Activated B cell treated with CpG ODN at 0.5 μM for 24 hours (primary cell): ENCODE measurements around the gene HBS1L. TPM values are rescaled to one million over a fixed set of nuclear protein-coding genes. Genes with fewer than 3 reads are reported as not detected.

Experiments
- ATAC-seq: fragments of 200-7000 bp; cut with Tn5 transposase; one replicate; pipeline ENCODE4 v1.10.0; 2021; ENCODE audit warnings: low read depth, mild to moderate bottlenecking, moderate library complexity
- CTCF ChIA-PET: fragments of 350-600 bp; sonication (Branson Sonifier 250); formaldehyde crosslinking; loops from one replicate; lab custom pipeline; 2021; ENCODE audit warnings: antibody characterized with exemption; lab: Charles Lee
- POLR2A ChIA-PET: fragments of 350-600 bp; sonication (Branson Sonifier 250); formaldehyde crosslinking; loops from one replicate; lab custom pipeline; 2021; ENCODE audit warnings: antibody characterized with exemption; lab: Charles Lee
- DNase-seq: peaks from one replicate; pipeline ENCODE4 v3.0.0; 2022
- H3K27ac Mint-ChIP-seq: one replicate; pipeline ENCODE4 v1.8.0; 2020; ENCODE audit warnings: mixed read lengths
- H3K27me3 Mint-ChIP-seq: one replicate; pipeline ENCODE4 v1.8.0; 2021; ENCODE audit warnings: mixed read lengths
- H3K36me3 Mint-ChIP-seq: one replicate; pipeline ENCODE4 v1.8.0; 2021; ENCODE audit warnings: low read depth, mixed read lengths
- H3K4me1 Mint-ChIP-seq: one replicate; pipeline ENCODE4 v1.8.0; 2021; ENCODE audit warnings: mixed read lengths
- H3K4me3 Mint-ChIP-seq: one replicate; pipeline ENCODE4 v1.8.0; 2020; ENCODE audit warnings: mild to moderate bottlenecking, mixed read lengths
- H3K9me3 Mint-ChIP-seq: one replicate; pipeline ENCODE4 v1.8.0; 2020; ENCODE audit warnings: mixed read lengths
- intact Hi-C: fragments of 100-400 bp; cut with micrococcal nuclease; formaldehyde crosslinking; loops from one replicate; pipeline ENCODE4 v1.15.1; 2024
- total RNA-seq: library from RNA; stranded (reverse); gene quantifications from 2 replicates; pipeline ENCODE4 v1.2.3, GENCODE V29; 2022
- TF ChIP-seq, protein P1 (sequence below): fragments of 200-600 bp; IDR thresholded peaks from one replicate; pipeline ENCODE4 v1.8.0; 2022; ENCODE audit warnings: antibody characterized with exemption, mild to moderate bottlenecking

Gene HBS1L
- total RNA-seq, 1 donor from 2014 or later, result 67.5 TPM

DNA sequence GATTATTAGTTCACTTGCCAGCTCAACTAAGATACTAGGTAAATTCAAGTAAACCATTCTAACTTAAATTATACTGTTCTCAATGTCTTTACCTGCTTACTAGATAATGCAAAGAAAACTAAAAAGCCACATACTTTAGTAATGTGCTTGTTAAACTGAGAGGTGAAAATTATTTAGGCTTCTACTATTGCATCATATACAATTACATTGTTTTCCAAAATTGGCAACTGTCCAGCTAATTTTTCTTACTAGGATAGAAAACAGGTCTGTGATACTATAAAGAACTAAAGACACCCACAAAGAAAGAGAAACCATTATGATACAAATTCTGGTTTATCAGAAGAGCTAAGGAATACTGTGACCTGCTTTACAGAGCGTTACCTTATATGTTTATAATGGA, 59.1 kb downstream of the HBS1L start:
- TF ChIP-seq, protein P1, sequence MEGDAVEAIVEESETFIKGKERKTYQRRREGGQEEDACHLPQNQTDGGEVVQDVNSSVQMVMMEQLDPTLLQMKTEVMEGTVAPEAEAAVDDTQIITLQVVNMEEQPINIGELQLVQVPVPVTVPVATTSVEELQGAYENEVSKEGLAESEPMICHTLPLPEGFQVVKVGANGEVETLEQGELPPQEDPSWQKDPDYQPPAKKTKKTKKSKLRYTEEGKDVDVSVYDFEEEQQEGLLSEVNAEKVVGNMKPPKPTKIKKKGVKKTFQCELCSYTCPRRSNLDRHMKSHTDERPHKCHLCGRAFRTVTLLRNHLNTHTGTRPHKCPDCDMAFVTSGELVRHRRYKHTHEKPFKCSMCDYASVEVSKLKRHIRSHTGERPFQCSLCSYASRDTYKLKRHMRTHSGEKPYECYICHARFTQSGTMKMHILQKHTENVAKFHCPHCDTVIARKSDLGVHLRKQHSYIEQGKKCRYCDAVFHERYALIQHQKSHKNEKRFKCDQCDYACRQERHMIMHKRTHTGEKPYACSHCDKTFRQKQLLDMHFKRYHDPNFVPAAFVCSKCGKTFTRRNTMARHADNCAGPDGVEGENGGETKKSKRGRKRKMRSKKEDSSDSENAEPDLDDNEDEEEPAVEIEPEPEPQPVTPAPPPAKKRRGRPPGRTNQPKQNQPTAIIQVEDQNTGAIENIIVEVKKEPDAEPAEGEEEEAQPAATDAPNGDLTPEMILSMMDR, result no peak
- ATAC-seq (no peak), DNase-seq (no peak)
- Mint-ChIP-seq H3K4me3 (no peak overlapping the region), H3K27me3 (no peaks in the 10 kb centered on the region), H3K4me1 (no peaks in the 10 kb centered on the region), H3K36me3 (peaks cover 53% of the 10 kb centered on the region), H3K27ac (no peak overlapping the region), H3K9me3 (no peaks in the 10 kb centered on the region)
- POLR2A ChIA-PET, result no interaction called here
- CTCF ChIA-PET, result no interaction called here
- intact Hi-C loops, result no loop called here

DNA sequence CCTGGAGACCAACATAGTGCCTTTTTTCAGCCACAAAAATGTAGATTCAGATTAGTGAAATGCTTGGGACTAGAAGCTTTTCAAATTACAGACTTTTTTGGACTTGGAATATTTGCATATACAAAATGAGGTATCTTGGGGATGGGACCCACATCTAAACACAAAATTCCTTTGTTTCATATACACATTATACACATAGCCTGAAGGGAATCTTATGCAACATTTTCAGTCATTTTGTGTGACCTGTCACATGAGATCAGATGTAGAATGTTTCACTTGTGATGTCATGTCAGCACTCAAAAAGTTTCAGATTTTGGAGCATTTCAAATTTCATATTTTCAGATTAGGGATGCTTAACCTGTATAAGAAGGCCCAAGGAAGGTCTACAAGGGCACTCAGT, 60.2 kb downstream of the HBS1L start:
- Mint-ChIP-seq H3K4me3 (no peak overlapping the region), H3K27me3 (no peaks in the 10 kb centered on the region), H3K27ac (no peak overlapping the region), H3K9me3 (no peaks in the 10 kb centered on the region), H3K4me1 (no peaks in the 10 kb centered on the region), H3K36me3 (peaks cover 60% of the 10 kb centered on the region)
- TF ChIP-seq, protein P1, result no peak
- intact Hi-C loops, result no loop called here
- ChIA-PET POLR2A (no interaction called here), CTCF (no interaction called here)
- ATAC-seq, result no peak
- DNase-seq, result no peak

DNA sequence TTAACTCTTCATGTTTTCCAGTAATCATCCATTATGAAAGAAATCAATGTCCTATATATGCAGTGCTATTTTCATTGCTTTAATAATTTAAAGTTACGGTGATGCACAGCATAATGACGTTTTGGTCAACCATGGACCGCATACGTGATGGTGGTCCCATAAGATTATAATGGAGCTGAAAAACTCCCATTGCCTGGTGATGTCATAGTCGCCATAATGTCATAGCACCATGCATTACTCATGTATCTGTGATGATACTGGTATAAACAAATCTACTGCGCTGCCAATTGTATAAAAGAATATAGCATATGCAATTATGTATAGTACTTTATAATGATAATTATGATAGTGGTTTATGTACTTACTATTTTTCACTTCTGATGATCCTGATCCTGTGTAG, 62.5 kb downstream of the HBS1L start:
- intact Hi-C loops, result no loop called here
- ATAC-seq (no peak), DNase-seq (no peak)
- no peak overlapping the region for H3K4me3 Mint-ChIP-seq
- no peak overlapping the region for H3K27ac Mint-ChIP-seq
- no peaks in the 10 kb centered on the region for H3K9me3 Mint-ChIP-seq
- H3K4me1 Mint-ChIP-seq, result no peaks in the 10 kb centered on the region
- TF ChIP-seq, protein P1, result no peak
- H3K36me3 Mint-ChIP-seq, result peaks cover 59% of the 10 kb centered on the region
- ChIA-PET CTCF (no interaction called here), POLR2A (no interaction called here)
- no peaks in the 10 kb centered on the region for H3K27me3 Mint-ChIP-seq

DNA sequence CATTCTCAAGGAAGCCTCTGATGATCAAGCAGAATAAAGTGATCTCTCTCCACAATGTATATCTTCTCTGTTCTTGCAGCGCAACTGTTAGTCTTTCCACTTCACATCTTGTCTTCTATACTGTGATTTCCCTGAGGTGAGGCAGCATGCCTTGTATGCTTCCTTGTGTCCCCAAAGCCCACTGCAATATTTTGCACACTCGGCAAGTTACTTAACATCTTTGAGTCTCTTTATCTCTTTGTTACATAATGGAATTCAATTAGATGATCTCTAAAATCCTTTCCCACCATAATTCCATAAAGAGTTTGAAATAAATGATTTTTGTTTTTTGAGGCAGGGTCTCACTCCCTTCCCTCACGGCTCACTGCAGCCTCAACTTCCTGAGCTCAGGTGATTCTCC, 64.4 kb downstream of the HBS1L start:
- intact Hi-C loops, result no loop called here
- Mint-ChIP-seq H3K27me3 (no peaks in the 10 kb centered on the region), H3K4me3 (no peak overlapping the region), H3K4me1 (no peaks in the 10 kb centered on the region), H3K27ac (no peak overlapping the region), H3K36me3 (peaks cover 55% of the 10 kb centered on the region), H3K9me3 (no peaks in the 10 kb centered on the region)
- TF ChIP-seq, protein P1, result no peak
- ChIA-PET CTCF (no interaction called here), POLR2A (no interaction called here)
- ATAC-seq (no peak), DNase-seq (no peak)

DNA sequence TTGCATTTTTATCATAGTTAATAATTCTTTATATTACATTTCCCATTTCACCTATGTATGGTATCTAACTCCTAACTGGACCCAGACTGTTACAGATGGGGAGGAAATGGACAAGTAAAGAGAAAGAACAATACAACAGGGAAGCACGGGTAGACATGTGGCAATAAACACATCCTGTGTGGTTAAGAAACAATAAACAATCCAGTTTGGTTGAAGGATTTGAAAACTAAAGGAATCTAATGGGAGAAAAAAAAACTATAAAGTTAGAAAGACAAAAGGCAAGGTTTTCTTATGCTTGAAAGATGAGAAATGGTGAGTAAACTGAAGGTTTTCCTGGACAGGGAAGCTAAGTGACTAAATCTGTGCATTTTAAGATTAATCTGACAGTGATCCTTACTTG, 69.8 kb downstream of the HBS1L start:
- H3K9me3 Mint-ChIP-seq, result no peaks in the 10 kb centered on the region
- ChIA-PET POLR2A (no interaction called here), CTCF (no interaction called here)
- no peak overlapping the region for H3K27ac Mint-ChIP-seq
- intact Hi-C loops, result no loop called here
- no peak overlapping the region for H3K4me3 Mint-ChIP-seq
- H3K36me3 Mint-ChIP-seq, result peaks cover 60% of the 10 kb centered on the region
- peaks cover 6% of the 10 kb centered on the region for H3K4me1 Mint-ChIP-seq
- TF ChIP-seq, protein P1, result no peak
- DNase-seq (no peak), ATAC-seq (no peak)
- no peaks in the 10 kb centered on the region for H3K27me3 Mint-ChIP-seq
